ENCODE data around the gene NFIL3.
"Not testable (repeated sequence)": the region's sequence is repeated elsewhere in the genome, so short reads cannot be mapped to it uniquely, and the experiment has no call there.

The NFIL3 gene

DNA sequence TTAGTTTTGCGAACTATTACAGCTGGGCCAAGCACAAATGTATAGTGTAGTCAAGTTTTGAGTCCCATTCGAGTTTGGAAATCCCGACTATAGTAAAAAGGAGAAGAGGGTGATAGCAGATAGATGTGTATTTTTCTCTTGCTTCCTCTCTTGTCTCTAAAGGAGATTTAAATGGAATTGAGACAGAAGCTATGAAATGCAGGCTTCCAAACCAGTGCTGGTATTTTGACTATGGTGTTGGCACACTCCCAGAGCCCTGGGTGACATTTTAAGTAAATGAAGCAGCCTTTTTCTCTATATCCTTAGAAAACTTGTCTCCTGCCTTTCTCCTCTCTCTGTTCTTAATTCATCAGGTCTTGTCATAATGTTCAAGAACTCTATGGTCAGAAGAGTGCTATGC lies 44.2 kb downstream of the NFIL3 start:
- Histone ChIP-seq H3K27me3 (ENCODE audit: low read length) (no peaks in the 10 kb centered on the region), H3F3A (ENCODE audit: insufficient read depth) (no peaks in the 10 kb centered on the region), H4K20me1 (ENCODE audit: low read depth, low read length) (no peaks in the 10 kb centered on the region), H3K27ac (ENCODE audit: low read depth, low read length) (no peak overlapping the region), H3K9ac (ENCODE audit: low read length) (no peak overlapping the region), H2AFZ (ENCODE audit: low read depth, low read length, severe bottlenecking) (no peak overlapping the region), H3K4me3 (ENCODE audit: insufficient read depth, low read length, poor library complexity, severe bottlenecking) (no peak overlapping the region), H3K36me3 (ENCODE audit: low read length) (no peaks in the 10 kb centered on the region), H3K4me2 (ENCODE audit: low read depth, low read length, poor library complexity, severe bottlenecking) (no peak overlapping the region), H3K79me2 (ENCODE audit: insufficient read depth, low read length) (no peaks in the 10 kb centered on the region), H3K9me3 (ENCODE audit: insufficient read depth, low read length) (no peaks in the 10 kb centered on the region), H3K9me2 (replicated peaks; ENCODE audit: insufficient read depth, low read length) (no peaks in the 10 kb centered on the region)
- TF ChIP-seq EZH2phosphoT487 (conservative IDR thresholded peaks at IDR 0.05; ENCODE audit: low read length) = no peak
- TF ChIP-seq, protein P1, sequence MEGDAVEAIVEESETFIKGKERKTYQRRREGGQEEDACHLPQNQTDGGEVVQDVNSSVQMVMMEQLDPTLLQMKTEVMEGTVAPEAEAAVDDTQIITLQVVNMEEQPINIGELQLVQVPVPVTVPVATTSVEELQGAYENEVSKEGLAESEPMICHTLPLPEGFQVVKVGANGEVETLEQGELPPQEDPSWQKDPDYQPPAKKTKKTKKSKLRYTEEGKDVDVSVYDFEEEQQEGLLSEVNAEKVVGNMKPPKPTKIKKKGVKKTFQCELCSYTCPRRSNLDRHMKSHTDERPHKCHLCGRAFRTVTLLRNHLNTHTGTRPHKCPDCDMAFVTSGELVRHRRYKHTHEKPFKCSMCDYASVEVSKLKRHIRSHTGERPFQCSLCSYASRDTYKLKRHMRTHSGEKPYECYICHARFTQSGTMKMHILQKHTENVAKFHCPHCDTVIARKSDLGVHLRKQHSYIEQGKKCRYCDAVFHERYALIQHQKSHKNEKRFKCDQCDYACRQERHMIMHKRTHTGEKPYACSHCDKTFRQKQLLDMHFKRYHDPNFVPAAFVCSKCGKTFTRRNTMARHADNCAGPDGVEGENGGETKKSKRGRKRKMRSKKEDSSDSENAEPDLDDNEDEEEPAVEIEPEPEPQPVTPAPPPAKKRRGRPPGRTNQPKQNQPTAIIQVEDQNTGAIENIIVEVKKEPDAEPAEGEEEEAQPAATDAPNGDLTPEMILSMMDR (IDR thresholded peaks at IDR 0.05; ENCODE audit: insufficient read depth, low read length, poor library complexity, severe bottlenecking) = no peak

DNA sequence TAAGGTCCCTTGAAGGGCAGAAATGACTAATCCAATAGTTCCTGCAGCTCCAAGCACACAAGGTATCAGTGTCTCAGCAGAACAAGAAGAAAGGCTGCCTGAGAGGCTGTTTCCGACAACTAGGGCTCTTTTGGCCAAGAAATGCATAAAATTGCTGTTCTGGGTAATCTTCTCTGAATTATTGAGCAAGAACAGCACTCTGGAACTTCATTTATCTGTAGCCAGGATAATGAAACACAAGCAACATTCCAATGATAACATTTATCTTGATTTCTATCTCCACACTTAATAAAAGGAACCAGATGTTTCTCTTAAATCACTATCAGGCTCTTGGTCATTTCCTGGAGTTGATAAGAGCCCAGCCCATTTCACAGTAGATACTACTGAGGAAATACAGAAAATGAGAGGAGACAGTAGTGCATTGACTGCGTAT lies 44.9 kb downstream of the NFIL3 start:
- H3K27me3 ChIP-seq (ENCODE audit: low read length) = no peaks in the 10 kb centered on the region
- no peaks in the 10 kb centered on the region for H3K9me2 ChIP-seq (replicated peaks; ENCODE audit: insufficient read depth, low read length)
- no peak overlapping the region for H3K9ac ChIP-seq (ENCODE audit: low read length)
- no peak overlapping the region for H3K27ac ChIP-seq (ENCODE audit: low read depth, low read length)
- no peak for TF ChIP-seq EZH2phosphoT487 (conservative IDR thresholded peaks at IDR 0.05; ENCODE audit: low read length)
- TF ChIP-seq, protein P1 (IDR thresholded peaks at IDR 0.05; ENCODE audit: insufficient read depth, low read length, poor library complexity, severe bottlenecking) = no peak
- no peak overlapping the region for H3K4me2 ChIP-seq (ENCODE audit: low read depth, low read length, poor library complexity, severe bottlenecking)
- no peaks in the 10 kb centered on the region for H3F3A ChIP-seq (ENCODE audit: insufficient read depth)
- no peaks in the 10 kb centered on the region for H3K79me2 ChIP-seq (ENCODE audit: insufficient read depth, low read length)
- no peaks in the 10 kb centered on the region for H3K36me3 ChIP-seq (ENCODE audit: low read length)
- H2AFZ ChIP-seq (ENCODE audit: low read depth, low read length, severe bottlenecking) = no peak overlapping the region
- no peaks in the 10 kb centered on the region for H3K9me3 ChIP-seq (ENCODE audit: insufficient read depth, low read length)
- H4K20me1 ChIP-seq (ENCODE audit: low read depth, low read length) = no peaks in the 10 kb centered on the region
- H3K4me3 ChIP-seq (ENCODE audit: insufficient read depth, low read length, poor library complexity, severe bottlenecking) = no peak overlapping the region

- H3K9me3 ChIP-seq (ENCODE audit: insufficient read depth, low read length); H3K4me3 ChIP-seq (ENCODE audit: insufficient read depth, low read length, poor library complexity, severe bottlenecking); H3K27ac ChIP-seq (ENCODE audit: low read depth, low read length); H3K9me2 ChIP-seq (replicated peaks; ENCODE audit: insufficient read depth, low read length); H3K4me2 ChIP-seq (ENCODE audit: low read depth, low read length, poor library complexity, severe bottlenecking); H3K9ac ChIP-seq (ENCODE audit: low read length); H3K79me2 ChIP-seq (ENCODE audit: insufficient read depth, low read length); H3F3A ChIP-seq (ENCODE audit: insufficient read depth); H4K20me1 ChIP-seq (ENCODE audit: low read depth, low read length); H3K36me3 ChIP-seq (ENCODE audit: low read length); H3K27me3 ChIP-seq (ENCODE audit: low read length); H2AFZ ChIP-seq (ENCODE audit: low read depth, low read length, severe bottlenecking): not testable (repeated sequence)
Measured at GRCh38 chr9:91378054-91378453, 45.6 kb downstream of the NFIL3 start.

DNA sequence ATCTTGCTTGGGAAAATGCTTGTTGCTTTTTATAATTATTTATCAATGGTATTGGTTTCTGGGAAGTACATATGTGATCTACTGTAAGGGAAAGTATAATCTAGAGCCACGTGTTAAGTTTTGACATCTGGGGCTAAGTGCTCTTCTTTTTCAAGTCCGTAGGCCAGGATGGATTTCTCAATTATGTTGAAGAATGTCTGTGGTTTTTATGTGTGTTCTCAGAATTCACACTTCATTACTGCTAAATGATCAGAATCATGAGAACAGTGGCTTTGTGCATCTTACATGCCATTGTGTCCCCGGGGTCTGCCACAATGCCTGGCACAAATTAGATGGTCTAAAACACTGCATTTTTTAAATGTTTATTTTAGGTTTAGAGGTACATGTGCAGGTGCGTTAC lies 47.4 kb downstream of the NFIL3 start:
- Histone ChIP-seq H3K79me2 (ENCODE audit: insufficient read depth, low read length) (no peaks in the 10 kb centered on the region), H3K27me3 (ENCODE audit: low read length) (no peaks in the 10 kb centered on the region), H3K27ac (ENCODE audit: low read depth, low read length) (no peak overlapping the region), H3K4me2 (ENCODE audit: low read depth, low read length, poor library complexity, severe bottlenecking) (no peak overlapping the region), H3K9me3 (ENCODE audit: insufficient read depth, low read length) (no peaks in the 10 kb centered on the region), H3K4me3 (ENCODE audit: insufficient read depth, low read length, poor library complexity, severe bottlenecking) (no peak overlapping the region), H3K36me3 (ENCODE audit: low read length) (no peaks in the 10 kb centered on the region), H3K9me2 (replicated peaks; ENCODE audit: insufficient read depth, low read length) (no peaks in the 10 kb centered on the region), H2AFZ (ENCODE audit: low read depth, low read length, severe bottlenecking) (no peak overlapping the region), H3K9ac (ENCODE audit: low read length) (no peak overlapping the region), H3F3A (ENCODE audit: insufficient read depth) (no peaks in the 10 kb centered on the region), H4K20me1 (ENCODE audit: low read depth, low read length) (no peaks in the 10 kb centered on the region)
- TF ChIP-seq, protein P1 (IDR thresholded peaks at IDR 0.05; ENCODE audit: insufficient read depth, low read length, poor library complexity, severe bottlenecking) = no peak
- no peak for TF ChIP-seq EZH2phosphoT487 (conservative IDR thresholded peaks at IDR 0.05; ENCODE audit: low read length)
